Activated CD8-positive, alpha-beta memory T cell treated with anti-CD3 and anti-CD28 coated beads for 48 hours (primary cell): Measurements from ENCODE around the gene SERPINC1.
A peak's percentile ranks its signal among the peaks of the same experiment; 100 is the strongest.
"Not testable (repeated sequence)": the region's sequence is repeated elsewhere in the genome, so short reads cannot be mapped to it uniquely, and the experiment has no call there.

Experiments
- DNase-seq, 3 experiments: peaks; one replicate each; pipeline ENCODE4 v3.0.0-alpha.2; 2020; ENCODE audit warnings: low read depth in 2 of 3, low spot score in 2 of 3

Gene SERPINC1

DNA sequence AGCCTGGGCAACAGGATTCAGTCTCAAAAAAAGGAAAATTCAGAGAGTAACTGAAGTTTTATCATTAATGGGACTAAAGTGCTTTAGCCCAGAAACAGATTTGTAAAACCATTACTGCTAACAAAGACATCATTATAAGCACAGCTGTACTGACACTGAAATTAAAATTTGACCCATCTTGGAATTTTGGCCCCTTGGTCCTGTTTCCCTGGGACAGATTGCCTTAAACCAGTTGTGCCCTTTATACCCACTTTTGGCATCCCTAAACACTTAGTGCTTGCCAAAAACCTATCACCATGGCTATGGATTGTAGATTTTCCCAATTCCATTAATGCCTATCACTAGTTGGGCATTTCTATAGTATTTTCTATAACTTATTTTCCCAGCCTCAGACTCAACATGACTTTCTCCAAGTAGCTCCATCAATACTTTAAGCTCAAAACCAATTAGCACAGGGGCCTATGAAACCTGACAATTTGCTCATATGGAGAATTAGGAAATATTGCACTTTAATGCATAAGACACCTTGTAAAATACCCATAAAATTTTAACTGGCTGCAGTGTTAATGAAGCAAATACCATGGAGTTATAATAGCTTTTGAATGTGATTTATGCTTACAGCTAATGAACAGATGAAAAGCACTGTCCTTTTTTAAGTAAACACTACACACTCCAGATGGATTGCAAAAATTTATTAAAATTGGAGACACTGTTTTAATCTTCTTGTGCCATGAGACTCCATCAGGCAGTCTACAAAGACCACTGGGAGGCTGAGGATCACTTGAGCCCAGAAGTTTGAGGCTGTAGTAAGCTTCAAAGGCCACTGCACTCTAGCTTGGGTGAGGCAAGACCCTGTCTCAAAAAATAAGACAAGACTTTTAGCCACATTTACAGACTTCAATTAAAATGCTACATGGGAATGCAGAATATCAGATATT is 53.6 kb downstream of the SERPINC1 start:
- DNase-seq = no peak

DNA sequence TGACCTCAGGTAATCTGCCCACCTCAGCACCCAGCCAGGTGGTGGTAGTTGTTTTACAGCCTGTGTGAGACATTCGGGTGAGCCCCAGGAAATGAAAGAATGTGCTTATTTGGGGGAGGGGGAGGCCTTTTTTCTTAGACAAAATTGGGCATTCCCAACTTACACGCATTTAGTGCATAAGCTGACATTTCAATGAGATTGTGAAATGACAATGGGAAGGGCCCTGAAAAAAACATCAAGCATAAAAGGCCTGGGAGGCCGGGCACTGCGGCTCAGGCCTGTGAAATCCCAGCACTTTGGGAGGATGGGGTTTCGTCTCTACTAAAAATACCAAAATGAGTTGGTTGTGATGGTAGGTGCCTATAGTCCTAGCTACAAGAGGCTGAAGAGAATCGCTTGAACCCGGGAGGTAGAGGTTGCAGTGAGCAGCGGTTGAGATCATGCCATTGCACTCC is 54.3 kb downstream of the SERPINC1 start:
- peak in 1 of 3 experiments; percentile 14 for DNase-seq

DNA sequence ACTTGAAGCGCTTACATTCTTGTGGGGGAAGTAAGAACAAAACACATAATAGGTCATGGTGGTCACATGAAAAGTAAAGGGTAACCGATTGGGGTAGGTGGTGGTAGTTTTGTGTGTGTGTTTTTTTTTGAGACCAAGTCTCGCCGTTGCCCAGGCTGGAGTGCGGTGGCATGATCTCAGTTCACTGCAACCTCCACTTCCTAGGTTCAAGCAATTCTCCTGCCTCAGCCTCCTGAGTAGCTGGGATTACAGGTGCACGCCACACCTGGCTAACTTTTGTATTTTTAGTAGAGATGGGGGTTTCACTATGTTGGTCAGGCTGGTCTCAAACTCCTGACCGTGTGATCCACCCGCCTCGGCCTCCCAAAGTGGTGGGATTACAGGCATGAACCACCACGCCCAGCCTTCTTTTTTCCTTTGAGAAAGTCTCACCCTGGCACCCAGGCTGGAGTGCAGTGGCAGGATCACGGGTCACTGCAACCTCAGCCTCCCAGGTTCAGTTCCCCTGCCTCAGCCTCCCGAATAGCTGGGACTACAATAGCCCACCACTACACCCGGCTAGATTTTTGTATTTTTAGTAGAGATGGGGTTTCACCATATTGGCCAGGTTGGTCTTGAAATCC is 54.9 kb downstream of the SERPINC1 start:
- peak; percentile 43 to 59 (median 47) for DNase-seq

DNA sequence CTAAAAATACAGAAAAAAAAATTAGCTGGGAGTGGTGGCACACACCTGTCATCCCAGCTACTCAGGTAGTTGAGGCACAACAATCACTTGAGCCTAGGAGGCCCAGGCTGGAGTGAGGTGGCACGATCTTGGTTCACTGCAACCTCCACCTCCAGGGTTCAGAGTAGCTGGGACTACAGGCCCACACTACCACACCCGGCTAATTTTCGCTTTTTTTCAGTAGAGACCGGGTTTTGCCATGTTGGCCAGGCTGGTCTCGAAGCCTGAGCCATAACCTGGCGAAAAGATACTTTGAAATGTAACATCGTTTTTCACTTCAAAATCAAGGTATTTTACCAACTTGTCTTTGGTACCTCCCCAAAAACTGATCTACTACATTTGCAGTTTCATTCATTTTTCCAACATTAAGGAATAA is 55.4 kb downstream of the SERPINC1 start:
- peak in 2 of 3 experiments; percentile 35 to 41 for DNase-seq

DNA sequence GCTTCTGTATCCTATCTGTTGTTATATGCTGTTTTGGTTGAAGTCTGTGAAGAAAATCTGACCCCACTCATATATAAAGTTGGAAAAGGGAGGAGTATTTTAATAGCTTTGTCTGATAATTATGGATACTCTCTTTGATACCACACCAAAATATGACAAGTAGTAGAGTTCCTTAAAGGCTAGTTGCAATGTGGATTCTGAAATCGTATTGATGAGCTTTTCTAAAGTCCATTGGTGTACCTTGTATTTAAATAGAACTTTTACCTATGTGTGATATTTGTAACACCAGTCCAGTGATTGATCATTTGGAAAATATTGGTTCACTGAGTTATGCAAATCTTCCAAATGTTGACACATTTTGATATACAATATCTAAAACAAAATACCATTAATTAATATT is 57.1 kb downstream of the SERPINC1 start:
- DNase-seq = no peak

DNA sequence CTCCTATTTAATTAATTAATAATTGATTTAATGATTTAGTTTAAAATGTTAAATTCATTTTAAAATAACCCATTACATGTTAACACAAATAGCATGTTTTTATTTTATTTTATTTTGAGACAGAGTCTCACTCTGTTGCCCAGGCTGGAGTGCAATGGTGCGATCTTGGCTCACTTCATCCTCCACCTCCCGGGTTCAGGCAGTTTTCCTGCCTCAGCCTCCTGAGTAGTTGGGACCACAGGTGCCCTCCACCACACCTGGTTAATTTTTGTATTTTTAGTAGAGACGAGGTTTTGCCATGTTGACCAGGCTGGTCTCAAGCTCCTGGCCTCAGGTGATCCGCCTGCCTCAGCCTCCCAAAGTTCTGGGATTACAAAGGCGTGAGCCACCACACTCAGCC is 57.6 kb downstream of the SERPINC1 start:
- DNase-seq = not testable (repeated sequence)

DNA sequence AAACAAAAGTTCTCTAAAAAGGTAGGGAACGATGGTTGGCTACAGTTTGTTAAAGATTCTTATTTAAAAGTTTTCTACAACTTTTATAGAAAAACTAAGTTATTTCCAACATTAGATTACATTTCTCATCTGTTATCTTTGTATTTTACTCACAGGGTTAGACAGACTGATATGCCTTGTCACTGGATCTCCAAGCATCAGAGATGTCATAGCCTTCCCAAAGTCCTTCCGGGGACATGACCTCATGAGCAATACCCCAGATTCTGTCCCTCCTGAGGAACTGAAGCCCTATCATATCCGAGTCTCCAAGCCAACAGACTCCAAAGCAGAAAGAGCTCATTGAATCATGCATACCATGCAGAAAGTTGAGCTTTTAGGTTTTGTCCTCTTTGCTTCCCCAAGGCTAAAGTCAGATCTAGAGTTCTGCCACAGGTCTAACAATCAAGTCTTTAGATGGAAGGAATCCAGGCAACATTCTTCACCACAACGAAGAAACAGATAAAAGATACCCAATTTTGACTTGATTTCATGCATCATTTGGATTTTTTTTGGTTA is 59.7 kb downstream of the SERPINC1 start:
- no peak for DNase-seq

DNA sequence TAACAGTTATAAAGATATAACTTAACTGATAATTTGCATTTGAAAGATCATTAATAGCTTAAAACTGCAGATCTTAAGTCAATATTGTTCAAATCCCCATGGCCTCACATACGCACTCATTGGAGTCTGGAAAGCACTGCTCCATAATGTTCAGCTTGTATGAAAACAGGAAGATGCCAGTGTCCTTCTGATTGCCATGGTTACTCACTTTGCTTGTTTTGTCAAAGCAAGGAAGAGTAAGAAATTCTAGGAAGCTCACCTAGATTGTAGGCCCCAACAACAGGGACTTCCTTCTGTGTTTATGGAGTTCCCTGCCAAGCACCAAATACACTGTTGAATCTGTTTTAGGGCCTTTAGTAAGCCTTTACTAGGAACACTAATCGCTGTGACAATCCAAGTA is 60.2 kb downstream of the SERPINC1 start:
- DNase-seq = no peak

DNA sequence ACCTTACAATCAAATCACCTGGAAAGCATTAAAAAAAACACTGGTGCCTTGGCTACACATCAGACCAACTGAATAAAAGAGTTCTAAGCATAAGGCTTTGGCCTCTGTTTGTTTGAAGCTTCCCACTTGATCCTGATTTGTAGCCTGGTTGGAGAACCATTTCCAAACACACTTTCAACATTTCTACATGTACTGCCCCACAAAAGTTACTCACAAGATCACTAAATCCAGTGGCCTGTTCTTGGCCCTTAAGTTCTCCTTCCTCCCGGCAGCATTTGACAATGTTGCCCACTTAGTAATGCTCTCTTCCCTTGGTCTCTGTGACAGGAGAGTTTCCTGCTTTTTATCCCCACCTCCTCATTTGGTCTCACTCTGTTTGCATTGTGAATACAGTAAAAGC is 61.1 kb downstream of the SERPINC1 start:
- no peak for DNase-seq
